Esophagus squamous epithelium (tissue), 4 donors: ENCODE data around the gene CCND1.

Experiments used
- POLR2A ChIP-seq, 4 donors: fragments of 450-650 bp; IDR thresholded peaks; one replicate each; pipeline ENCODE4 v1.6.1; 2017; ENCODE audit warnings: antibody characterized with exemption in 4 of 4, mild to moderate bottlenecking in 4 of 4, moderate library complexity in 3 of 4
- TF ChIP-seq, protein P1 (sequence below), 6 experiments: fragments of 450-650 bp in 4 of 6; fragments of 200-600 bp in 2 of 6; sonication (generic) in 2 of 6; IDR thresholded peaks; one replicate each; pipeline ENCODE4 v1.5.1; 2016 to 2019; ENCODE audit warnings: antibody characterized with exemption in 6 of 6, mild to moderate bottlenecking in 4 of 6, moderate library complexity in 4 of 6

DNA sequence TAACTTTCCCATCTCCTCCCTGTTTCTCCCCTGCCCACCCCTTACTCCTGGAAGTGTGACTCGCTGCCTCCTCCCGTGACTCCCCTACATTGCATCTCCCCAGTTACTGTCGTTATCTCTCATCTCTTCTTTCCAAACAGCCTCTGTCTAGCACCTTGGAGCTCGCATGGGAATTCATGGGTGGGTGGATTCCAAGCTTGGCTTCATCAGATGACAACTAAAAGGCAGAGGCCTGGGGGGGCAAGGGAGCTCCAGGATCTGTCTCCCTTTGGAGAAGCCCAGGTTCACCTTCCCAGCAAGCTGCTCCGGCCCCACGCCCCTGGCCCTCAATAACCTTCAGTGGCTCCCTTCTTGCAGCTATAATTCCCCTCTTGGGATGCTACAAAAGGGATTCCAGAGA lies 6.9 kb upstream of the CCND1 start:
- TF ChIP-seq, protein P1, sequence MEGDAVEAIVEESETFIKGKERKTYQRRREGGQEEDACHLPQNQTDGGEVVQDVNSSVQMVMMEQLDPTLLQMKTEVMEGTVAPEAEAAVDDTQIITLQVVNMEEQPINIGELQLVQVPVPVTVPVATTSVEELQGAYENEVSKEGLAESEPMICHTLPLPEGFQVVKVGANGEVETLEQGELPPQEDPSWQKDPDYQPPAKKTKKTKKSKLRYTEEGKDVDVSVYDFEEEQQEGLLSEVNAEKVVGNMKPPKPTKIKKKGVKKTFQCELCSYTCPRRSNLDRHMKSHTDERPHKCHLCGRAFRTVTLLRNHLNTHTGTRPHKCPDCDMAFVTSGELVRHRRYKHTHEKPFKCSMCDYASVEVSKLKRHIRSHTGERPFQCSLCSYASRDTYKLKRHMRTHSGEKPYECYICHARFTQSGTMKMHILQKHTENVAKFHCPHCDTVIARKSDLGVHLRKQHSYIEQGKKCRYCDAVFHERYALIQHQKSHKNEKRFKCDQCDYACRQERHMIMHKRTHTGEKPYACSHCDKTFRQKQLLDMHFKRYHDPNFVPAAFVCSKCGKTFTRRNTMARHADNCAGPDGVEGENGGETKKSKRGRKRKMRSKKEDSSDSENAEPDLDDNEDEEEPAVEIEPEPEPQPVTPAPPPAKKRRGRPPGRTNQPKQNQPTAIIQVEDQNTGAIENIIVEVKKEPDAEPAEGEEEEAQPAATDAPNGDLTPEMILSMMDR (IDR thresholded peaks at IDR 0.05) = no peak
- no peak for TF ChIP-seq POLR2A (IDR thresholded peaks at IDR 0.05)
